Endothelial cell of umbilical vein (primary cell): ENCODE measurements around the gene CIDEB. TPM values are rescaled to one million over a fixed set of nuclear protein-coding genes. Genes with fewer than 3 reads are reported as not detected.
A peak's percentile ranks its signal among the peaks of the same experiment; 100 is the strongest.

Experiments
- BruUV-seq: library from RNA; stranded (reverse); fragments of 400-500 nt; replicated peaks from 2 replicates; lab custom pipeline; 2021; lab: Mats Ljungman, UMichigan
- CTCF ChIA-PET: fragments of 300-600, 350-600 bp; sonication (Branson Sonifier 250); formaldehyde crosslinking; loops from one replicate; lab custom pipeline; 2021; ENCODE audit warnings: antibody characterized with exemption, inconsistent platforms; lab: Charles Lee
- POLR2A ChIA-PET: fragments of 300-600, 350-600 bp; sonication (Branson Sonifier 250); formaldehyde crosslinking; loops from one replicate; lab custom pipeline; 2021; ENCODE audit warnings: antibody characterized with exemption, inconsistent platforms; lab: Charles Lee
- DNase-seq: peaks from one replicate; pipeline ENCODE4 v3.0.0-alpha.2; 2011; ENCODE audit warnings: low read depth, low spot score
- FAIRE-seq: peaks from 2 replicates; lab custom pipeline; 2011; peaks lifted over from hg19 to GRCh38; lab: Jason Lieb, UNC
- H2AFZ ChIP-seq: 2 replicates; pipeline ENCODE4 v1.6.0; 2012; ENCODE audit warnings: low read depth, low read length, control low read depth, inconsistent platforms
- H3K27ac ChIP-seq: 2 replicates; pipeline ENCODE4 v1.5.1; 2011; ENCODE audit warnings: low read depth, mild to moderate bottlenecking, control low read depth, low read length, moderate library complexity; ENCODE audit not compliant: insufficient read depth
- H3K27me3 ChIP-seq, 2 experiments: 2 replicates each; pipeline versions ENCODE4 v1.6.0 to v1.6.1; 2011; ENCODE audit warnings: low read length in 2 of 2, mixed read lengths in 1 of 2; ENCODE audit not compliant: control insufficient read depth in 2 of 2, insufficient read depth in 2 of 2
- H3K36me3 ChIP-seq, 2 experiments: 2 replicates in 1 of 2; 3 replicates in 1 of 2; pipeline ENCODE4 v1.5.1; 2011; ENCODE audit warnings: low read length in 2 of 2, mild to moderate bottlenecking in 1 of 2, moderate library complexity in 1 of 2; ENCODE audit not compliant: control insufficient read depth in 2 of 2, insufficient read depth in 2 of 2; ENCODE audit errors: extremely low read depth in 1 of 2
- H3K4me1 ChIP-seq: 3 replicates; pipeline ENCODE4 v1.5.1; 2011; ENCODE audit warnings: mild to moderate bottlenecking, low read length; ENCODE audit not compliant: control insufficient read depth, insufficient read depth; ENCODE audit errors: extremely low read depth
- H3K4me2 ChIP-seq: 2 replicates; pipeline ENCODE4 v1.6.1; 2011; ENCODE audit warnings: low read length, control low read depth, mixed read lengths; ENCODE audit not compliant: insufficient read depth
- H3K4me3 ChIP-seq, 3 experiments: fragments of 200-600 bp in 1 of 3; sonication (generic), shearing (Covaris generic) in 1 of 3; replicated peaks in 1 of 3; 2 replicates each; pipeline ENCODE4 v1.5.1; 2011 to 2016; ENCODE audit warnings: control low read depth in 3 of 3, low read length in 3 of 3, mild to moderate bottlenecking in 2 of 3, inconsistent platforms in 1 of 3, low read depth in 1 of 3, moderate library complexity in 1 of 3; ENCODE audit not compliant: insufficient read depth in 1 of 3
- H3K79me2 ChIP-seq: 2 replicates; pipeline ENCODE4 v1.6.0; 2012; ENCODE audit warnings: low read length, inconsistent platforms; ENCODE audit not compliant: control insufficient read depth, insufficient read depth
- H3K9ac ChIP-seq: replicated peaks from 2 replicates; pipeline ENCODE3; 2011; ENCODE audit warnings: low read length, control low read depth; ENCODE audit not compliant: insufficient read depth; ENCODE audit errors: extremely low read depth
- H3K9me1 ChIP-seq: replicated peaks from 3 replicates; pipeline ENCODE4 v1.6.0; 2011; ENCODE audit warnings: mild to moderate bottlenecking, low read length; ENCODE audit not compliant: control insufficient read depth, insufficient read depth; ENCODE audit errors: extremely low read depth
- H3K9me3 ChIP-seq: replicated peaks from 2 replicates; pipeline ENCODE4 v1.5.1; 2012; ENCODE audit warnings: low read length, inconsistent platforms; ENCODE audit not compliant: control insufficient read depth, insufficient read depth
- H4K20me1 ChIP-seq: replicated peaks from 2 replicates; pipeline ENCODE3; 2011; ENCODE audit warnings: mild to moderate bottlenecking, low read length; ENCODE audit not compliant: control insufficient read depth, insufficient read depth; ENCODE audit errors: extremely low read depth
- CTCF ChIP-seq, 2 donors: IDR thresholded peaks; 1 replicate in 1 of 2; 2 replicates in 1 of 2; pipeline ENCODE4 v1.5.1; 2011; ENCODE audit warnings: low read length in 2 of 2, mild to moderate bottlenecking in 2 of 2, moderate library complexity in 2 of 2, control low read depth in 1 of 2, inconsistent platforms in 1 of 2, low read depth in 1 of 2; ENCODE audit not compliant: insufficient read depth in 1 of 2; ENCODE audit errors: extremely low read depth in 1 of 2
- FOS ChIP-seq: IDR thresholded peaks from 2 replicates; pipeline ENCODE4 v1.6.1; 2011; ENCODE audit warnings: mild to moderate bottlenecking, low read length, moderate library complexity, borderline replicate concordance; ENCODE audit not compliant: insufficient read depth
- JUN ChIP-seq: IDR thresholded peaks from 2 replicates; pipeline ENCODE4 v1.6.1; 2011; ENCODE audit warnings: borderline replicate concordance, low read depth; ENCODE audit not compliant: insufficient read length, insufficient read depth
- MAX ChIP-seq: IDR thresholded peaks from 2 replicates; pipeline ENCODE4 v1.6.1; 2011; ENCODE audit not compliant: insufficient read depth, insufficient read length
- MYC ChIP-seq: IDR thresholded peaks from one replicate; pipeline ENCODE4 v1.6.1; 2011; ENCODE audit warnings: mild to moderate bottlenecking, low read depth, low read length
- POLR2A ChIP-seq: IDR thresholded peaks from 2 replicates; pipeline ENCODE4 v1.6.1; 2012; ENCODE audit warnings: low read depth, mild to moderate bottlenecking, control low read depth, low read length
- POLR2AphosphoS5 ChIP-seq: IDR thresholded peaks from 2 replicates; pipeline ENCODE4 v1.6.1; 2012; ENCODE audit warnings: low read depth, mild to moderate bottlenecking, control low read depth, low read length, moderate library complexity; ENCODE audit not compliant: insufficient read depth
- dilution Hi-C: fragments of 300-500 bp; cut with MboI; formaldehyde crosslinking; loops from one replicate; pipeline ENCODE4 v1.15.0; 2019; ENCODE audit warnings: low sequenced_read_pairs; ENCODE audit not compliant: extremely low pct_ligation_motif_present
- intact Hi-C: fragments of 100-400 bp; cut with micrococcal nuclease; formaldehyde crosslinking; loops from one replicate; pipeline ENCODE4 v1.10.0; 2022
- polyA plus RNA-seq, 4 experiments: library from polyadenylated mRNA; depleted of rRNA in 3 of 4; stranded (reverse) in 3 of 4; unstranded in 1 of 4; fragments of >200 nt; gene quantifications; 2 replicates each; pipeline versions ENCODE4 v1.2.1 to v1.2.3, GENCODE V29; 2011 to 2012; ENCODE audit warnings: missing spikeins in 1 of 4
- total RNA-seq: library from RNA; stranded (reverse); gene quantifications from 2 replicates; pipeline ENCODE4 v1.2.3, GENCODE V29; 2021

The CIDEB gene
- total and polyA plus RNA-seq, 2 donors (not counting 3 experiments of a cell fraction or from before 2014, with no cell fraction given): 5.2 to 7.2 TPM

GRCh38 chr14:24298892-24299254, 8.9 kb downstream of the CIDEB start:
- peak; percentile 73 for FAIRE-seq
- intact Hi-C loops: loop anchor here (1.0 to 5.0 kb wide), 3 partner anchors 28 to 185 kb away; partner anchors contain the start of genes DCAF11, NRL, PSME2 and RABGGTA

More at GRCh38 chr14:24298892-24299254, 8.9 kb downstream of the CIDEB start:
- Histone ChIP-seq H3K27ac (peak overlapping the region; percentile 74), H4K20me1 (no peaks in the 10 kb centered on the region), H3K4me3 (peak overlapping the region; percentile 79 to 85 (median 82)), H3K9me3 (no peaks in the 10 kb centered on the region), H2AFZ (peak overlapping the region; percentile 98), H3K36me3 (peaks cover 5 to 18% of the 10 kb centered on the region in 2 experiments), H3K4me2 (peak overlapping the region; percentile 83), H3K79me2 (peaks cover 11% of the 10 kb centered on the region), H3K27me3 (no peaks in the 10 kb centered on the region), H3K4me1 (peaks cover 22% of the 10 kb centered on the region), H3K9me1 (no peaks in the 10 kb centered on the region), H3K9ac (peak overlapping the region; percentile 84)
- DNase-seq: peak; percentile 14
- no TSS peak for BruUV-seq
- POLR2A ChIA-PET: interaction anchor here (1.1 kb wide), 1 partner anchor 56 kb away, joined by 7 read pairs; the partner anchor contains the start of gene TINF2
- dilution Hi-C loops: no loop called here
- no peak for TF ChIP-seq MYC
- no peak for TF ChIP-seq CTCF (IDR thresholded peaks at IDR 0.05; ENCODE audit: extremely low read depth in 1 of 2, insufficient read depth in 1 of 2, low read depth in 1 of 2, low read length in 2 of 2)
- TF ChIP-seq MAX: no peak
- no peak for TF ChIP-seq POLR2AphosphoS5
- TF ChIP-seq JUN: no peak
- no peak for TF ChIP-seq POLR2A
- no peak for TF ChIP-seq FOS
- CTCF ChIA-PET: interaction anchor here (1.0 to 5.5 kb wide), 10 partner anchors 10 to 241 kb away, joined by 3 to 199 read pairs (median 16); partner anchors contain the start of genes CIDEB, LTB4R, LTB4R2 and MDP1
